Measurements from ENCODE around the gene TMEM218.

The TMEM218 gene

DNA sequence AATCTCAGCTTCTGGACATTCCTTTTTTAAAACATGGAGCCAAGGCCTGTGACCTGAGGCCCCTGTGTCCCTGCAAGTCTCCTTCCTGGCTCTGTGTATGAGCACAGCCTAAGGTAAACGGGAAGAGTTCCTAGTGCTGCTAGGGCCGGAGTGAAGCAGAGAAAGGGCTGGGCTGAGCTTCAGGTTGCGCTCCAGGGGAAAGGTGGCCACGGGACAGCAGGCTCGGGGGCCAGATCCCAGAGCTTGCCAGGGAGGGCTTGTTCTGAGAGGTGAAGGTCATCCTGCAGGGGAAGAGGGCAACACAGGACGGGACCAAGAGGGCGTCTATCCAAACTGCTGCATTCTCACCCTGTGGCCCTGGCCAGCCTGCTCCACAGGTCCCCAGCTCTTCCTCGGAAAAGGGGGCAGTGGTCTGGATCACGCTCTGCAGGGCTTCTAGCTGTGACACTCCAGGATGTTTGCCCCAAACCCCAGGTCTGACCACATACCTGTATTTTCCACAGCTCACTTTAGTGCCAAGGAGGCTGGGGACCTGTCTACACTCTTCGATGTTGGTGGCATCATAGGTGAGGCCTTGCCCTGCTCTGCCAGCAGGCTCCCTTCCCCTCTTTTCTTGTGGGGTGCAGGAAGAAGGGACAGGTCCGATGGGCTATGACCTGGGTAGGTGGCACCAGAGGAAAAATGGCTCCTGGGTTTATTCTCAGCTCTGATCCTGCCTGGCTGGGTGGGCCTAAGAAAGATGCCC is 27.9 kb downstream of the TMEM218 start:
- Histone ChIP-seq H3K9ac (ENCODE audit: low read depth, low read length, poor library complexity, severe bottlenecking) (no peak overlapping the region), H3K9me2 (replicated peaks; ENCODE audit: low read depth, low read length) (no peaks in the 10 kb centered on the region), H3K79me2 (ENCODE audit: insufficient read depth, low read length) (no peaks in the 10 kb centered on the region), H3K9me3 (ENCODE audit: insufficient read depth, low read depth, low read length) (no peaks in the 10 kb centered on the region), H4K20me1 (ENCODE audit: insufficient read depth, low read length, poor library complexity, severe bottlenecking) (no peaks in the 10 kb centered on the region), H3F3A (ENCODE audit: low read depth) (no peaks in the 10 kb centered on the region), H3K4me1 (ENCODE audit: insufficient read depth, low read length, poor library complexity, severe bottlenecking) (no peaks in the 10 kb centered on the region), H3K36me3 (ENCODE audit: insufficient read depth, low read length) (no peaks in the 10 kb centered on the region), H2AFZ (ENCODE audit: low read length) (no peak overlapping the region), H3K27me3 (ENCODE audit: insufficient read depth, low read length, poor library complexity, severe bottlenecking) (no peaks in the 10 kb centered on the region), H3K4me3 (ENCODE audit: low read length, poor library complexity, severe bottlenecking) (no peak overlapping the region), H3K4me2 (ENCODE audit: low read depth, low read length, poor library complexity, severe bottlenecking) (no peak overlapping the region)
- TF ChIP-seq, protein P1, sequence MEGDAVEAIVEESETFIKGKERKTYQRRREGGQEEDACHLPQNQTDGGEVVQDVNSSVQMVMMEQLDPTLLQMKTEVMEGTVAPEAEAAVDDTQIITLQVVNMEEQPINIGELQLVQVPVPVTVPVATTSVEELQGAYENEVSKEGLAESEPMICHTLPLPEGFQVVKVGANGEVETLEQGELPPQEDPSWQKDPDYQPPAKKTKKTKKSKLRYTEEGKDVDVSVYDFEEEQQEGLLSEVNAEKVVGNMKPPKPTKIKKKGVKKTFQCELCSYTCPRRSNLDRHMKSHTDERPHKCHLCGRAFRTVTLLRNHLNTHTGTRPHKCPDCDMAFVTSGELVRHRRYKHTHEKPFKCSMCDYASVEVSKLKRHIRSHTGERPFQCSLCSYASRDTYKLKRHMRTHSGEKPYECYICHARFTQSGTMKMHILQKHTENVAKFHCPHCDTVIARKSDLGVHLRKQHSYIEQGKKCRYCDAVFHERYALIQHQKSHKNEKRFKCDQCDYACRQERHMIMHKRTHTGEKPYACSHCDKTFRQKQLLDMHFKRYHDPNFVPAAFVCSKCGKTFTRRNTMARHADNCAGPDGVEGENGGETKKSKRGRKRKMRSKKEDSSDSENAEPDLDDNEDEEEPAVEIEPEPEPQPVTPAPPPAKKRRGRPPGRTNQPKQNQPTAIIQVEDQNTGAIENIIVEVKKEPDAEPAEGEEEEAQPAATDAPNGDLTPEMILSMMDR (conservative IDR thresholded peaks at IDR 0.05; ENCODE audit: low read length): no peak
- no peak for TF ChIP-seq EZH2phosphoT487 (IDR thresholded peaks at IDR 0.05; ENCODE audit: borderline replicate concordance)

DNA sequence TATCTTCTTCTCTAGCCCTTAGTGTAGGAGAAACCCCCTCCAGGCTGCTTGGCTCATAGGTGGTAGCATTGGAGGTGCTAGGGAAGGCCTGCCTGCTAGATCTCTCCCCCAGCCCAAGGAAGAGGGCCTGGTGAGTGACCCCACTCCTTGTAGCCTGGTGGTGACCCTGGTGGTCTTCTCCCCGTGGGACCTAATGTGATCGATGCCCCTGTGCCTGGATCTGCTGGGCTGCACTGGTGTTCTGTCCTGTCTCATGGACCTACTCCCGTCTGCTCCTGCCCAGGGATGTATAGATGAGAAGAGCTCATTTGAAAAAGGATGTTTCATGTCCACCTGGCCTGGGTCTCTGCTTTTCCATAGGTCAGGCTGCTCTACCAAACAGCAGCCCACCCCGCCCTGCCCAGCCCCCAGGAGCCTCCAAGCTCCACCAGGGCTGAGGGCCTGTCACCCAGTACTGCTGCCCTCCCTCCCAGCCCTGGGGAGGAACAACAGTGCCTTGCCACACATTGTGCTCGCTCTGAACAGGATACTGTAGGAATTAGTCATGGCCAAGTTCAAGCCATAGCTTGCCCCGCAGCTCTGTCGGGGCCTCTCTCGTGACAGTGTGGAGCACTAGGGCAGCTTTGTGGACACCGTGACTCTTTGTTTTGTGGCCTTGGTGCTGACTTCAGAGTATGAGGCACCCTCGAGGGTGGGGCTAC is 28.7 kb downstream of the TMEM218 start:
- H2AFZ ChIP-seq (ENCODE audit: low read length): no peak overlapping the region
- H3K27me3 ChIP-seq (ENCODE audit: insufficient read depth, low read length, poor library complexity, severe bottlenecking): no peaks in the 10 kb centered on the region
- no peaks in the 10 kb centered on the region for H3K79me2 ChIP-seq (ENCODE audit: insufficient read depth, low read length)
- H3K9ac ChIP-seq (ENCODE audit: low read depth, low read length, poor library complexity, severe bottlenecking): no peak overlapping the region
- no peaks in the 10 kb centered on the region for H3K36me3 ChIP-seq (ENCODE audit: insufficient read depth, low read length)
- H3K9me2 ChIP-seq (replicated peaks; ENCODE audit: low read depth, low read length): no peaks in the 10 kb centered on the region
- H3K4me1 ChIP-seq (ENCODE audit: insufficient read depth, low read length, poor library complexity, severe bottlenecking): no peaks in the 10 kb centered on the region
- H3K9me3 ChIP-seq (ENCODE audit: insufficient read depth, low read depth, low read length): no peaks in the 10 kb centered on the region
- TF ChIP-seq, protein P1 (conservative IDR thresholded peaks at IDR 0.05; ENCODE audit: low read length): no peak
- TF ChIP-seq EZH2phosphoT487 (IDR thresholded peaks at IDR 0.05; ENCODE audit: borderline replicate concordance): no peak
- no peak overlapping the region for H3K4me2 ChIP-seq (ENCODE audit: low read depth, low read length, poor library complexity, severe bottlenecking)
- no peaks in the 10 kb centered on the region for H3F3A ChIP-seq (ENCODE audit: low read depth)
- H4K20me1 ChIP-seq (ENCODE audit: insufficient read depth, low read length, poor library complexity, severe bottlenecking): no peaks in the 10 kb centered on the region
- no peak overlapping the region for H3K4me3 ChIP-seq (ENCODE audit: low read length, poor library complexity, severe bottlenecking)

DNA sequence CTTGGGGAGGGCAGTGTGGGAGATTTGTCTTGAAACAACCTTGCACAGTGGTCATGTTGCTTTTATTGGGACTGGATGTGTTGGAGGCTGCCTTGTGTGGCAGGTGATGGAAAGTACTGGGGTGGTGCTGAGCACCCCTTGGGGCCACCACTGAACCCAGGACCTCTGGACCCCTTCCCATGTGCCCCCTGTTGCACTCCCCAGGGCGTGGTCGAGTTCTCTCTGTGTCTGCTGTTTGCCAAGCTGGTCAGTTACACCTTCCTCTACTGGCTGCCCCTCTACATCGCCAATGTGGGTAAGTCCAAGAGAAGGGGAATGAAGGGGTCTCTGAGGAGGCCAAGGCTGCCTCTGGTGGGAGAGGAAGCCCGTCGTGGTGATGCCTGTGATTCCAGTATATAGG is 29.4 kb downstream of the TMEM218 start:
- Histone ChIP-seq H3K79me2 (ENCODE audit: insufficient read depth, low read length) (no peaks in the 10 kb centered on the region), H4K20me1 (ENCODE audit: insufficient read depth, low read length, poor library complexity, severe bottlenecking) (no peaks in the 10 kb centered on the region), H3K27me3 (ENCODE audit: insufficient read depth, low read length, poor library complexity, severe bottlenecking) (no peaks in the 10 kb centered on the region), H3K9ac (ENCODE audit: low read depth, low read length, poor library complexity, severe bottlenecking) (no peak overlapping the region), H3K36me3 (ENCODE audit: insufficient read depth, low read length) (no peaks in the 10 kb centered on the region), H3K4me1 (ENCODE audit: insufficient read depth, low read length, poor library complexity, severe bottlenecking) (no peaks in the 10 kb centered on the region), H3K4me2 (ENCODE audit: low read depth, low read length, poor library complexity, severe bottlenecking) (no peak overlapping the region), H3K4me3 (ENCODE audit: low read length, poor library complexity, severe bottlenecking) (no peak overlapping the region), H3K9me3 (ENCODE audit: insufficient read depth, low read depth, low read length) (no peaks in the 10 kb centered on the region), H3F3A (ENCODE audit: low read depth) (no peaks in the 10 kb centered on the region), H3K9me2 (replicated peaks; ENCODE audit: low read depth, low read length) (no peaks in the 10 kb centered on the region), H2AFZ (ENCODE audit: low read length) (no peak overlapping the region)
- TF ChIP-seq EZH2phosphoT487 (IDR thresholded peaks at IDR 0.05; ENCODE audit: borderline replicate concordance): no peak
- TF ChIP-seq, protein P1 (conservative IDR thresholded peaks at IDR 0.05; ENCODE audit: low read length): no peak

Measured in Loucy (cell line).